ENCODE data around the gene BTG2.

BTG2 gene

GRCh38 chr1:203324105-203325025, 19.0 kb downstream of the BTG2 start:
- TF ChIP-seq TAF1 (IDR thresholded peaks at IDR 0.05; ENCODE audit: borderline replicate concordance, low read depth, low read length), result no peak
- no peak for TF ChIP-seq POLR2AphosphoS5 (IDR thresholded peaks at IDR 0.05; ENCODE audit: low read depth, low read length)
- no peak for TF ChIP-seq POLR2A (IDR thresholded peaks at IDR 0.05; ENCODE audit: low read depth, low read length)
- FAIRE-seq (peak; percentile 57), DNase-seq (ENCODE audit: insufficient read length) (no peak)

GRCh38 chr1:203325026-203325417, 19.7 kb downstream of the BTG2 start:
- peak; percentile 82 for FAIRE-seq
- peak; percentile 62 for DNase-seq (ENCODE audit: insufficient read length)
- TF ChIP-seq POLR2A (IDR thresholded peaks at IDR 0.05; ENCODE audit: low read depth, low read length), result peak; percentile 71
- TF ChIP-seq TAF1 (IDR thresholded peaks at IDR 0.05; ENCODE audit: borderline replicate concordance, low read depth, low read length), result no peak
- TF ChIP-seq POLR2AphosphoS5 (IDR thresholded peaks at IDR 0.05; ENCODE audit: low read depth, low read length), result peak; percentile 79

- FAIRE-seq, result peak; percentile 17
- TF ChIP-seq POLR2AphosphoS5 (IDR thresholded peaks at IDR 0.05; ENCODE audit: low read depth, low read length) (no peak; the same call in 1 of the 2 replicates), TAF1 (IDR thresholded peaks at IDR 0.05; ENCODE audit: borderline replicate concordance, low read depth, low read length) (0 out of 2 replicates have a peak, but pooled peaks have one; percentile 34), POLR2A (IDR thresholded peaks at IDR 0.05; ENCODE audit: low read depth, low read length) (no peak)
- DNase-seq (ENCODE audit: insufficient read length), result peak; percentile 54
Measured at GRCh38 chr1:203325418-203326091, 20.2 kb downstream of the BTG2 start.

- DNase-seq (ENCODE audit: insufficient read length) (peak; percentile 91), FAIRE-seq (peak; percentile 90)
- TF ChIP-seq POLR2A (IDR thresholded peaks at IDR 0.05; ENCODE audit: low read depth, low read length) (0 out of 2 replicates have a peak, but pooled peaks have one; percentile 25), POLR2AphosphoS5 (IDR thresholded peaks at IDR 0.05; ENCODE audit: low read depth, low read length) (peak; percentile 63), TAF1 (IDR thresholded peaks at IDR 0.05; ENCODE audit: borderline replicate concordance, low read depth, low read length) (peak; percentile 72; the same call in 1 of the 2 replicates)
Measured at GRCh38 chr1:203326830-203327683, 21.7 kb downstream of the BTG2 start.

GRCh38 chr1:203327684-203328457, 22.6 kb downstream of the BTG2 start:
- DNase-seq (ENCODE audit: insufficient read length), result peak; percentile 58
- FAIRE-seq, result peak; percentile 40

GRCh38 chr1:203328714-203329122, 23.4 kb downstream of the BTG2 start:
- no peak for DNase-seq (ENCODE audit: insufficient read length)
- TF ChIP-seq POLR2AphosphoS5 (IDR thresholded peaks at IDR 0.05; ENCODE audit: low read depth, low read length), result no peak
- TF ChIP-seq TAF1 (IDR thresholded peaks at IDR 0.05; ENCODE audit: borderline replicate concordance, low read depth, low read length), result no peak
- no peak for TF ChIP-seq POLR2A (IDR thresholded peaks at IDR 0.05; ENCODE audit: low read depth, low read length)
- no peak for FAIRE-seq

More at GRCh38 chr1:203327684-203328457, 22.6 kb downstream of the BTG2 start:
- TF ChIP-seq TAF1 (IDR thresholded peaks at IDR 0.05; ENCODE audit: borderline replicate concordance, low read depth, low read length) (0 out of 2 replicates have a peak, but pooled peaks have one; percentile 7), POLR2A (IDR thresholded peaks at IDR 0.05; ENCODE audit: low read depth, low read length) (no peak)

GRCh38 chr1:203331224-203331623, 25.9 kb downstream of the BTG2 start:
- FAIRE-seq (no peak), DNase-seq (ENCODE audit: insufficient read length) (no peak)
- TF ChIP-seq POLR2A (IDR thresholded peaks at IDR 0.05; ENCODE audit: low read depth, low read length), result no peak
- TF ChIP-seq POLR2AphosphoS5 (IDR thresholded peaks at IDR 0.05; ENCODE audit: low read depth, low read length), result no peak
- TF ChIP-seq TAF1 (IDR thresholded peaks at IDR 0.05; ENCODE audit: borderline replicate concordance, low read depth, low read length), result no peak

GRCh38 chr1:203335503-203335902, 30.2 kb downstream of the BTG2 start:
- no peak for FAIRE-seq
- no peak for DNase-seq (ENCODE audit: insufficient read length)
- TF ChIP-seq TAF1 (IDR thresholded peaks at IDR 0.05; ENCODE audit: borderline replicate concordance, low read depth, low read length) (no peak), POLR2AphosphoS5 (IDR thresholded peaks at IDR 0.05; ENCODE audit: low read depth, low read length) (no peak), POLR2A (IDR thresholded peaks at IDR 0.05; ENCODE audit: low read depth, low read length) (no peak)

- TF ChIP-seq POLR2A (IDR thresholded peaks at IDR 0.05; ENCODE audit: low read depth, low read length), result no peak
- TF ChIP-seq POLR2AphosphoS5 (IDR thresholded peaks at IDR 0.05; ENCODE audit: low read depth, low read length), result no peak
- TF ChIP-seq TAF1 (IDR thresholded peaks at IDR 0.05; ENCODE audit: borderline replicate concordance, low read depth, low read length), result no peak
- no peak for DNase-seq (ENCODE audit: insufficient read length)
- FAIRE-seq, result no peak
Measured at GRCh38 chr1:203336097-203336496, 30.8 kb downstream of the BTG2 start.

Data from GM12892 (cell line).